HepG2 (cell line): Measurements from ENCODE around the gene TOR1AIP1. TPM values are rescaled to one million over a fixed set of nuclear protein-coding genes. Genes with fewer than 3 reads are reported as not detected.

Experiments used
- FOSL1 ChIP-seq: sonication (generic); formaldehyde crosslinking; IDR thresholded peaks from 2 replicates; pipeline ENCODE4 v1.9.0; 2021; ENCODE audit warnings: missing genetic modification reagents, borderline replicate concordance
- KDM5A ChIP-seq: fragments of 200-600 bp; sonication (generic); IDR thresholded peaks from 2 replicates; pipeline ENCODE4 v1.7.0; 2018; ENCODE audit warnings: antibody characterized with exemption, mild to moderate bottlenecking, low read length, borderline replicate concordance
- RARA ChIP-seq: IDR thresholded peaks from 2 replicates; pipeline ENCODE4 v1.6.1; 2016; ENCODE audit warnings: missing genetic modification reagents, missing compliant biosample characterization
- ZFP41 ChIP-seq: sonication (generic); formaldehyde crosslinking; IDR thresholded peaks from 2 replicates; pipeline ENCODE4 v1.4.0; 2020; ENCODE audit warnings: mild to moderate bottlenecking, missing genetic modification reagents, borderline replicate concordance
- ZNF891 ChIP-seq: sonication (generic); formaldehyde crosslinking; IDR thresholded peaks from 2 replicates; pipeline ENCODE4 v1.5.0; 2020; ENCODE audit warnings: mild to moderate bottlenecking, missing genetic modification reagents
- polyA plus RNA-seq, 8 experiments: library from polyadenylated mRNA; depleted of rRNA in 3 of 8; stranded (reverse) in 7 of 8; unstranded in 1 of 8; fragments of >200 nt; fragmentation: Illumina TruSeq in 4 of 8; extraction: Trizol in 4 of 8; gene quantifications; 2 replicates each; pipeline versions ENCODE4 v1.2.1 to v1.2.3, GENCODE V29; 2011 to 2016; ENCODE audit warnings: low read depth in 4 of 8, missing spikeins in 1 of 8, mixed read lengths in 1 of 8; ENCODE audit not compliant: insufficient read depth in 1 of 8
- total RNA-seq, 5 experiments: library from RNA; depleted of rRNA; stranded (reverse); fragments of >200 nt; fragmentation: Illumina TruSeq; extraction: Trizol; gene quantifications; 2 replicates each; pipeline ENCODE4 v1.2.3, GENCODE V29; 2016; ENCODE audit warnings: low read depth in 1 of 5
- TF ChIP-seq, protein P1 (sequence below): sonication (generic); formaldehyde crosslinking; IDR thresholded peaks from 2 replicates; pipeline ENCODE4; 2020; ENCODE audit warnings: missing genetic modification reagents, mild to moderate bottlenecking, borderline replicate concordance
- TF ChIP-seq, protein P2 (sequence below): sonication (generic); formaldehyde crosslinking; IDR thresholded peaks from 2 replicates; pipeline ENCODE4 v1.4.0; 2020; ENCODE audit warnings: mild to moderate bottlenecking, missing genetic modification reagents, borderline replicate concordance
- TF ChIP-seq, protein P3 (sequence below): sonication (generic); formaldehyde crosslinking; IDR thresholded peaks from 2 replicates; pipeline ENCODE4 v1.4.0; 2020; ENCODE audit warnings: missing genetic modification reagents, borderline replicate concordance
- TF ChIP-seq, protein P4 (sequence below): sonication (generic); formaldehyde crosslinking; IDR thresholded peaks from 2 replicates; pipeline ENCODE4 v1.4.0; 2020; ENCODE audit warnings: low read depth, missing genetic modification reagents
- TF ChIP-seq, protein P5 (sequence below): sonication (generic); formaldehyde crosslinking; IDR thresholded peaks from 2 replicates; pipeline ENCODE4 v1.5.0; 2020; ENCODE audit warnings: mild to moderate bottlenecking, low read depth, missing genetic modification reagents, borderline replicate concordance
- TF ChIP-seq, protein P6 (sequence below): sonication (generic); formaldehyde crosslinking; IDR thresholded peaks from 2 replicates; pipeline ENCODE4 v1.5.0; 2020; ENCODE audit warnings: mild to moderate bottlenecking, missing genetic modification reagents

The TOR1AIP1 gene
- total and polyA plus RNA-seq, 2 of the 13 experiments (the other 11 are each of a cell fraction or from before 2014, with no cell fraction given) = 15.6 to 29.0 TPM

DNA sequence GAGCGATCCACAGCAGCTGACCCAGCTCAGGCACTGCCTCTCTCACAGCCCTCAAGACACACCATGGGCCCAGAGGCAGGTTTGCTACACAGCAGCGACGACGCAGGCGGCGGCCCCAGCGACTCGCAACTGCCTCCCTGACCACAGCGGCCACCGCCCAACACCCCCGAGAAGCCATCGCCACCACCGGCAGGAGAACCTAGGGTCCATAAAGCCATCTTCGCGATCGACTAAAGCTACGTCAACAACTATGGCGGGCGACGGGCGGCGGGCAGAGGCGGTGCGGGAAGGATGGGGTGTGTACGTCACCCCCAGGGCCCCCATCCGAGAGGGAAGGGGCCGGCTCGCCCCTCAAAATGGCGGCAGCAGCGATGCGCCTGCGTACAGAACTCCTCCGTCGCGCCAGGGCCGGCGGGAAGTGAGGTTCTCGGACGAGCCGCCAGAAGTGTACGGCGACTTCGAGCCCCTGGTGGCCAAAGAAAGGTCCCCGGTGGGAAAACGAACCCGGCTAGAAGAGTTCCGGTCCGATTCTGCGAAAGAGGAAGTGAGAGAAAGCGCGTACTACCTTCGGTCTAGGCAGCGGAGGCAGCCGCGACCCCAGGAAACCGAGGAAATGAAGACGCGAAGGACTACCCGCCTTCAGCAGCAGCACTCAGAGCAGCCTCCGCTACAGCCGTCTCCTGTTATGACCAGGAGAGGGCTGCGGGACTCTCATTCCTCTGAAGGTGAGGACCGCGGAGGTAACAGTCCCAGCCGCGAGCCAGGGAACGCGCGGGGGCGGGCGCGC, at the start of gene TOR1AIP1 (continued):
- TF ChIP-seq, protein P1, sequence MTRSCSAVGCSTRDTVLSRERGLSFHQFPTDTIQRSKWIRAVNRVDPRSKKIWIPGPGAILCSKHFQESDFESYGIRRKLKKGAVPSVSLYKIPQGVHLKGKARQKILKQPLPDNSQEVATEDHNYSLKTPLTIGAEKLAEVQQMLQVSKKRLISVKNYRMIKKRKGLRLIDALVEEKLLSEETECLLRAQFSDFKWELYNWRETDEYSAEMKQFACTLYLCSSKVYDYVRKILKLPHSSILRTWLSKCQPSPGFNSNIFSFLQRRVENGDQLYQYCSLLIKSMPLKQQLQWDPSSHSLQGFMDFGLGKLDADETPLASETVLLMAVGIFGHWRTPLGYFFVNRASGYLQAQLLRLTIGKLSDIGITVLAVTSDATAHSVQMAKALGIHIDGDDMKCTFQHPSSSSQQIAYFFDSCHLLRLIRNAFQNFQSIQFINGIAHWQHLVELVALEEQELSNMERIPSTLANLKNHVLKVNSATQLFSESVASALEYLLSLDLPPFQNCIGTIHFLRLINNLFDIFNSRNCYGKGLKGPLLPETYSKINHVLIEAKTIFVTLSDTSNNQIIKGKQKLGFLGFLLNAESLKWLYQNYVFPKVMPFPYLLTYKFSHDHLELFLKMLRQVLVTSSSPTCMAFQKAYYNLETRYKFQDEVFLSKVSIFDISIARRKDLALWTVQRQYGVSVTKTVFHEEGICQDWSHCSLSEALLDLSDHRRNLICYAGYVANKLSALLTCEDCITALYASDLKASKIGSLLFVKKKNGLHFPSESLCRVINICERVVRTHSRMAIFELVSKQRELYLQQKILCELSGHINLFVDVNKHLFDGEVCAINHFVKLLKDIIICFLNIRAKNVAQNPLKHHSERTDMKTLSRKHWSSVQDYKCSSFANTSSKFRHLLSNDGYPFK (CRISPR knock-in tag) = peak; percentile 96
- TF ChIP-seq ZNF891 (CRISPR knock-in tag) = peak; percentile 90
- no peak; the same call in 1 of the 2 replicates for TF ChIP-seq ZFP41 (CRISPR knock-in tag)
- TF ChIP-seq, protein P2, sequence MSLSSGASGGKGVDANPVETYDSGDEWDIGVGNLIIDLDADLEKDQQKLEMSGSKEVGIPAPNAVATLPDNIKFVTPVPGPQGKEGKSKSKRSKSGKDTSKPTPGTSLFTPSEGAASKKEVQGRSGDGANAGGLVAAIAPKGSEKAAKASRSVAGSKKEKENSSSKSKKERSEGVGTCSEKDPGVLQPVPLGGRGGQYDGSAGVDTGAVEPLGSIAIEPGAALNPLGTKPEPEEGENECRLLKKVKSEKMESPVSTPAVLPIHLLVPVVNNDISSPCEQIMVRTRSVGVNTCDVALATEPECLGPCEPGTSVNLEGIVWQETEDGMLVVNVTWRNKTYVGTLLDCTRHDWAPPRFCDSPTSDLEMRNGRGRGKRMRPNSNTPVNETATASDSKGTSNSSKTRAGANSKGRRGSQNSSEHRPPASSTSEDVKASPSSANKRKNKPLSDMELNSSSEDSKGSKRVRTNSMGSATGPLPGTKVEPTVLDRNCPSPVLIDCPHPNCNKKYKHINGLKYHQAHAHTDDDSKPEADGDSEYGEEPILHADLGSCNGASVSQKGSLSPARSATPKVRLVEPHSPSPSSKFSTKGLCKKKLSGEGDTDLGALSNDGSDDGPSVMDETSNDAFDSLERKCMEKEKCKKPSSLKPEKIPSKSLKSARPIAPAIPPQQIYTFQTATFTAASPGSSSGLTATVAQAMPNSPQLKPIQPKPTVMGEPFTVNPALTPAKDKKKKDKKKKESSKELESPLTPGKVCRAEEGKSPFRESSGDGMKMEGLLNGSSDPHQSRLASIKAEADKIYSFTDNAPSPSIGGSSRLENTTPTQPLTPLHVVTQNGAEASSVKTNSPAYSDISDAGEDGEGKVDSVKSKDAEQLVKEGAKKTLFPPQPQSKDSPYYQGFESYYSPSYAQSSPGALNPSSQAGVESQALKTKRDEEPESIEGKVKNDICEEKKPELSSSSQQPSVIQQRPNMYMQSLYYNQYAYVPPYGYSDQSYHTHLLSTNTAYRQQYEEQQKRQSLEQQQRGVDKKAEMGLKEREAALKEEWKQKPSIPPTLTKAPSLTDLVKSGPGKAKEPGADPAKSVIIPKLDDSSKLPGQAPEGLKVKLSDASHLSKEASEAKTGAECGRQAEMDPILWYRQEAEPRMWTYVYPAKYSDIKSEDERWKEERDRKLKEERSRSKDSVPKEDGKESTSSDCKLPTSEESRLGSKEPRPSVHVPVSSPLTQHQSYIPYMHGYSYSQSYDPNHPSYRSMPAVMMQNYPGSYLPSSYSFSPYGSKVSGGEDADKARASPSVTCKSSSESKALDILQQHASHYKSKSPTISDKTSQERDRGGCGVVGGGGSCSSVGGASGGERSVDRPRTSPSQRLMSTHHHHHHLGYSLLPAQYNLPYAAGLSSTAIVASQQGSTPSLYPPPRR (CRISPR knock-in tag) = 0 out of 2 replicates have a peak, but pooled peaks have one; percentile 7
- TF ChIP-seq, protein P3, sequence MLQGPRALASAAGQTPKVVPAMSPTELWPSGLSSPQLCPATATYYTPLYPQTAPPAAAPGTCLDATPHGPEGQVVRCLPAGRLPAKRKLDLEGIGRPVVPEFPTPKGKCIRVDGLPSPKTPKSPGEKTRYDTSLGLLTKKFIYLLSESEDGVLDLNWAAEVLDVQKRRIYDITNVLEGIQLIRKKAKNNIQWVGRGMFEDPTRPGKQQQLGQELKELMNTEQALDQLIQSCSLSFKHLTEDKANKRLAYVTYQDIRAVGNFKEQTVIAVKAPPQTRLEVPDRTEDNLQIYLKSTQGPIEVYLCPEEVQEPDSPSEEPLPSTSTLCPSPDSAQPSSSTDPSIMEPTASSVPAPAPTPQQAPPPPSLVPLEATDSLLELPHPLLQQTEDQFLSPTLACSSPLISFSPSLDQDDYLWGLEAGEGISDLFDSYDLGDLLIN (CRISPR knock-in tag) = peak; percentile 46; the same call in 1 of the 2 replicates
- peak; percentile 28; the same call in 1 of the 2 replicates for TF ChIP-seq RARA (CRISPR knock-in tag)
- TF ChIP-seq FOSL1 (CRISPR knock-in tag) = no peak
- peak; percentile 92 for TF ChIP-seq KDM5A
- TF ChIP-seq, protein P4, sequence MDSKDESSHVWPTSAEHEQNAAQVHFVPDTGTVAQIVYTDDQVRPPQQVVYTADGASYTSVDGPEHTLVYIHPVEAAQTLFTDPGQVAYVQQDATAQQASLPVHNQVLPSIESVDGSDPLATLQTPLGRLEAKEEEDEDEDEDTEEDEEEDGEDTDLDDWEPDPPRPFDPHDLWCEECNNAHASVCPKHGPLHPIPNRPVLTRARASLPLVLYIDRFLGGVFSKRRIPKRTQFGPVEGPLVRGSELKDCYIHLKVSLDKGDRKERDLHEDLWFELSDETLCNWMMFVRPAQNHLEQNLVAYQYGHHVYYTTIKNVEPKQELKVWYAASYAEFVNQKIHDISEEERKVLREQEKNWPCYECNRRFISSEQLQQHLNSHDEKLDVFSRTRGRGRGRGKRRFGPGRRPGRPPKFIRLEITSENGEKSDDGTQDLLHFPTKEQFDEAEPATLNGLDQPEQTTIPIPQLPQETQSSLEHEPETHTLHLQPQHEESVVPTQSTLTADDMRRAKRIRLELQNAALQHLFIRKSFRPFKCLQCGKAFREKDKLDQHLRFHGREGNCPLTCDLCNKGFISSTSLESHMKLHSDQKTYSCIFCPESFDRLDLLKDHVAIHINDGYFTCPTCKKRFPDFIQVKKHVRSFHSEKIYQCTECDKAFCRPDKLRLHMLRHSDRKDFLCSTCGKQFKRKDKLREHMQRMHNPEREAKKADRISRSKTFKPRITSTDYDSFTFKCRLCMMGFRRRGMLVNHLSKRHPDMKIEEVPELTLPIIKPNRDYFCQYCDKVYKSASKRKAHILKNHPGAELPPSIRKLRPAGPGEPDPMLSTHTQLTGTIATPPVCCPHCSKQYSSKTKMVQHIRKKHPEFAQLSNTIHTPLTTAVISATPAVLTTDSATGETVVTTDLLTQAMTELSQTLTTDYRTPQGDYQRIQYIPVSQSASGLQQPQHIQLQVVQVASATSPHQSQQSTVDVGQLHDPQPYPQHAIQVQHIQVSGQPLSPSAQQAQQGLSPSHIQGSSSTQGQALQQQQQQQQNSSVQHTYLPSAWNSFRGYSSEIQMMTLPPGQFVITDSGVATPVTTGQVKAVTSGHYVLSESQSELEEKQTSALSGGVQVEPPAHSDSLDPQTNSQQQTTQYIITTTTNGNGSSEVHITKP (CRISPR knock-in tag) = no peak
- TF ChIP-seq, protein P5, sequence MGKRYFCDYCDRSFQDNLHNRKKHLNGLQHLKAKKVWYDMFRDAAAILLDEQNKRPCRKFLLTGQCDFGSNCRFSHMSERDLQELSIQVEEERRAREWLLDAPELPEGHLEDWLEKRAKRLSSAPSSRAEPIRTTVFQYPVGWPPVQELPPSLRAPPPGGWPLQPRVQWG (CRISPR knock-in tag) = no peak
- TF ChIP-seq, protein P6, sequence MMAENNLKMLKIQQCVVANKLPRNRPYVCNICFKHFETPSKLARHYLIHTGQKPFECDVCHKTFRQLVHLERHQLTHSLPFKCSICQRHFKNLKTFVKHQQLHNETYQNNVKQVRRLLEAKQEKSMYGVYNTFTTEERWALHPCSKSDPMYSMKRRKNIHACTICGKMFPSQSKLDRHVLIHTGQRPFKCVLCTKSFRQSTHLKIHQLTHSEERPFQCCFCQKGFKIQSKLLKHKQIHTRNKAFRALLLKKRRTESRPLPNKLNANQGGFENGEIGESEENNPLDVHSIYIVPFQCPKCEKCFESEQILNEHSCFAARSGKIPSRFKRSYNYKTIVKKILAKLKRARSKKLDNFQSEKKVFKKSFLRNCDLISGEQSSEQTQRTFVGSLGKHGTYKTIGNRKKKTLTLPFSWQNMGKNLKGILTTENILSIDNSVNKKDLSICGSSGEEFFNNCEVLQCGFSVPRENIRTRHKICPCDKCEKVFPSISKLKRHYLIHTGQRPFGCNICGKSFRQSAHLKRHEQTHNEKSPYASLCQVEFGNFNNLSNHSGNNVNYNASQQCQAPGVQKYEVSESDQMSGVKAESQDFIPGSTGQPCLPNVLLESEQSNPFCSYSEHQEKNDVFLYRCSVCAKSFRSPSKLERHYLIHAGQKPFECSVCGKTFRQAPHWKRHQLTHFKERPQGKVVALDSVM (CRISPR knock-in tag) = peak; percentile 74; the same call in 1 of the 2 replicates
